Fibroblast of gingiva (primary cell): Measurements from ENCODE around the gene TUT1.
"Not testable (repeated sequence)": the region's sequence is repeated elsewhere in the genome, so short reads cannot be mapped to it uniquely, and the experiment has no call there.

ENCODE experiments used
- DNase-seq: peaks from one replicate; pipeline ENCODE4 v3.0.0-alpha.2; 2011; ENCODE audit warnings: low read depth

TUT1 gene

GRCh38 chr11:62603776-62604299 lies 12.5 kb upstream of the TUT1 start:
- DNase-seq, result no peak

- DNase-seq, result peak; percentile 34
Observed at GRCh38 chr11:62603072-62603408, 11.7 kb upstream of the TUT1 start.

- DNase-seq, result peak; percentile 69
Observed at GRCh38 chr11:62602141-62603071, 11.1 kb upstream of the TUT1 start.

- DNase-seq, result peak; percentile 97
Observed at GRCh38 chr11:62601372-62602140, 10.2 kb upstream of the TUT1 start, which contains the start of gene MTA2. MTA2 (minus strand) TSS chr11:62601865; CDS start chr11:62601450, 415 bp downstream.

GRCh38 chr11:62601122-62601371 lies 9.7 kb upstream of the TUT1 start:
- no peak for DNase-seq

GRCh38 chr11:62600367-62601121 lies 9.2 kb upstream of the TUT1 start:
- no peak for DNase-seq

GRCh38 chr11:62599901-62600300 lies 8.6 kb upstream of the TUT1 start:
- DNase-seq, result no peak

GRCh38 chr11:62599069-62599696 lies 7.9 kb upstream of the TUT1 start:
- peak; percentile 99 for DNase-seq

- no peak for DNase-seq
Observed at GRCh38 chr11:62595124-62595523, 3.8 kb upstream of the TUT1 start.

- peak; percentile 74 for DNase-seq
Observed at GRCh38 chr11:62593434-62594044, 2.2 kb upstream of the TUT1 start.

- no peak for DNase-seq
Observed at GRCh38 chr11:62592989-62593421, 1.7 kb upstream of the TUT1 start.

GRCh38 chr11:62592146-62592815 lies 958 bp upstream of the TUT1 start:
- DNase-seq, result no peak

GRCh38 chr11:62588966-62589637 lies 2.2 kb downstream of the TUT1 start:
- no peak for DNase-seq

GRCh38 chr11:62585356-62585755 lies 6.0 kb downstream of the TUT1 start:
- DNase-seq, result not testable (repeated sequence)

- DNase-seq, result not testable (repeated sequence)
Observed at GRCh38 chr11:62581735-62582134, 9.6 kb downstream of the TUT1 start.

GRCh38 chr11:62580959-62581715 lies 10.2 kb downstream of the TUT1 start:
- DNase-seq, result no peak

- DNase-seq, result no peak
Observed at GRCh38 chr11:62579252-62579651, 12.1 kb downstream of the TUT1 start.

GRCh38 chr11:62578541-62578940 lies 12.8 kb downstream of the TUT1 start:
- DNase-seq, result no peak

GRCh38 chr11:62577046-62577714 lies 14.1 kb downstream of the TUT1 start:
- no peak for DNase-seq
